Hepatocyte (in vitro differentiated cells): Measurements from ENCODE around the gene SHE.

ENCODE experiments used
- CTCF ChIP-seq: fragments of 200-600 bp; sonication (generic); IDR thresholded peaks from 2 replicates; pipeline ENCODE4 v1.5.1; 2016; ENCODE audit warnings: antibody characterized with exemption, mild to moderate bottlenecking; ENCODE audit not compliant: poor library complexity
- EZH2 ChIP-seq: fragments of 200-600 bp; sonication (generic); IDR thresholded peaks from 2 replicates; pipeline ENCODE4 v1.6.1; 2016; ENCODE audit warnings: antibody characterized with exemption, mild to moderate bottlenecking, borderline replicate concordance
- EZH2phosphoT487 ChIP-seq: fragments of 200-600 bp; sonication (generic); IDR thresholded peaks from one replicate; pipeline ENCODE4 v1.6.1; 2018; ENCODE audit warnings: antibody characterized with exemption, mild to moderate bottlenecking, low read depth, moderate library complexity; ENCODE audit not compliant: unreplicated experiment, severe bottlenecking

- TF ChIP-seq CTCF (no peak), EZH2 (no peak), EZH2phosphoT487 (no peak)
Measured at GRCh38 chr1:154454386-154455120, 47.7 kb downstream of the SHE start.
